PFSK-1 (cell line): Measurements from ENCODE around the gene PAM16.

ENCODE experiments used
- FOXP2 ChIP-seq: optimal IDR thresholded peaks from 2 replicates; pipeline ENCODE3; 2011; ENCODE audit warnings: borderline replicate concordance, control low read depth, inconsistent platforms; ENCODE audit not compliant: insufficient read depth; ENCODE audit errors: extremely low read length, extremely low read depth
- POLR2AphosphoS5 ChIP-seq: IDR thresholded peaks from 2 replicates; pipeline ENCODE4 v1.6.1; 2012; ENCODE audit warnings: low read depth, mild to moderate bottlenecking, control low read depth, low read length, moderate library complexity
- SIN3A ChIP-seq: IDR thresholded peaks from 2 replicates; pipeline ENCODE4 v1.6.1; 2012; ENCODE audit warnings: mild to moderate bottlenecking, low read length, moderate library complexity, borderline replicate concordance; ENCODE audit not compliant: insufficient read depth
- TAF1 ChIP-seq: IDR thresholded peaks from 2 replicates; pipeline ENCODE4 v1.6.1; 2012; ENCODE audit warnings: low read length, control low read depth, borderline replicate concordance; ENCODE audit not compliant: insufficient read depth
- TF ChIP-seq, protein P1 (sequence below), 2 experiments: IDR thresholded peaks; 2 replicates each; pipeline versions ENCODE4 v1.6.1 to v1.8.0; 2011 to 2012; ENCODE audit warnings: low read depth in 2 of 2, low read length in 2 of 2, control low read depth in 1 of 2, inconsistent platforms in 1 of 2, mild to moderate bottlenecking in 1 of 2, moderate library complexity in 1 of 2; ENCODE audit not compliant: insufficient read depth in 1 of 2

PAM16 gene

DNA sequence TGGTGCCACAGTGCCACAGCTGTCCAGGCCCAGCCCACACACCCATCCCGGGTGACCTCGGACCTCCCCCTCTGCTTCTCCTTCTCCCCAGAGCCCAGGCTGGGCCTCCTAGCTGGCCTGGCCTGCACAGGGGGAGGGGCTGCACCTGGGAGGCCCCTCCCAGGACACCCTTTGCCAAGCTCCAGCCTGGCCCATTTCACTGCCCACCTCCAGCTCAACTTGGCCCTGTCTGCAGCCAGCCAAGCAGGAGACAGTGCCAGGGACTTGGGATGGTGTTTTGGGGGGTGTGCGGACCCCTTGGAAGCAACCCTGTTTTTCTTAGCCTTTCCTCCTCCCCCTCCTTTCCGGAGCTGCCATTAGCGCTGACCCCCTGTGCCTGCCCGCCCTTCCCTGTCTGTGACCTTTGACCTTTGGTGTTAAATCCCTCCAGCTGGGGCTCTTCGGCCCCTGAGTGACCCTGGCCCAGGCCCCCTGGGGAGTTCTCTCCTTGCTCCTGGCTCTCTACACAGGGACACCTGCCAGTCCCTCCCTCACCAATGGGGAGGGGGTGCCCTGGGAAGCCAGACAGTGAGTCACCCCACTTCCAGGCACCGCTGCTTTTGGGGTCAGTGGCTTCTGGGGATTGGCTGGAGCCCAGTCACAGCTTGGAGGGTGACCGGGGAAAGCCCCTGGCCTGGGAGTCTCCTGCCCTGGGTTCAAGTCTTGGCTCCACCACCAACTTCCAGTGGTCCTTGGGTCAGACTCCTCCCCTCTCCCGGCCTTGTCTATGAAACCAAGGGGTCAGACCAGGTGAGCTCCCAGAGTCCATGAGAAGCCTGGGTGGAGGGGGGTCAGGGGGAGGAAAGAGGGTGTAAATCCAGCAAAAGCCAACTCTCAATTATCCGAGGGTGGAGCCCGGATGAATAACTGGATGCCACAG lies 33.3 kb downstream of the PAM16 start:
- TF ChIP-seq POLR2AphosphoS5 (no peak), TAF1 (no peak), SIN3A (no peak)

DNA sequence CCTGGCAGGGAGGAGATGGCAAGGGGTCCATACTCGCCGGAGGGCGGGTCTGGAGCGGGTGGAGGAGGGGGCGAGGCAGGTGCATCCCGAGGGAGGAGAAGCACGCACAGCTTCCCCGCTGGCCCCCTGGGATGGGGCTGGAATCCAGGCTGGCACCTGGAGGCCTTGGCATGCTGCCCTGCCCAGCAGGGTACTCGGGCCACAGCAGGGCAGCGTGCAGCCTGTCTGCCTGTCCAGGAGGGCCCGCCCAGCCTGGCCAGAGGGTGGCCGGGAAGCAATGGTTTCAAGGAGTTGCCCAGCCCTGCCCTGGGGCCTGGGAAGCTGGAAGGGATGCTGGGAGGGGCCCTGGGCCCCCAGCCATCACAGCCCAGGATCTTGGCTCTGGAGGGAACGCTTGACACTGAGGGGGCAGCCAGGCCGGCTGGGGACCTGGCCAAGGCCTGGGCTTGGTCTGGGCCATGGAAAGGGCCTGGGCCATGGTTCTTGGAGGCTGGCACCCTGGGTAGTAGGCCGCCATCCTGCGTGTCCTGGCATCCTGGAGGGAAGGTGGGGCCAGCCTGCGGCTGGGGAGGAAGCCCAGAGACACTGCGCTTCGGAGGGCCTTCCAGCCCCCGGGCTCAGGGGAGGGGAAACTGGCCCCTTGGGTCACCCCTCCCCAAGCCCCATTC lies 34.1 kb downstream of the PAM16 start:
- TF ChIP-seq, protein P1, sequence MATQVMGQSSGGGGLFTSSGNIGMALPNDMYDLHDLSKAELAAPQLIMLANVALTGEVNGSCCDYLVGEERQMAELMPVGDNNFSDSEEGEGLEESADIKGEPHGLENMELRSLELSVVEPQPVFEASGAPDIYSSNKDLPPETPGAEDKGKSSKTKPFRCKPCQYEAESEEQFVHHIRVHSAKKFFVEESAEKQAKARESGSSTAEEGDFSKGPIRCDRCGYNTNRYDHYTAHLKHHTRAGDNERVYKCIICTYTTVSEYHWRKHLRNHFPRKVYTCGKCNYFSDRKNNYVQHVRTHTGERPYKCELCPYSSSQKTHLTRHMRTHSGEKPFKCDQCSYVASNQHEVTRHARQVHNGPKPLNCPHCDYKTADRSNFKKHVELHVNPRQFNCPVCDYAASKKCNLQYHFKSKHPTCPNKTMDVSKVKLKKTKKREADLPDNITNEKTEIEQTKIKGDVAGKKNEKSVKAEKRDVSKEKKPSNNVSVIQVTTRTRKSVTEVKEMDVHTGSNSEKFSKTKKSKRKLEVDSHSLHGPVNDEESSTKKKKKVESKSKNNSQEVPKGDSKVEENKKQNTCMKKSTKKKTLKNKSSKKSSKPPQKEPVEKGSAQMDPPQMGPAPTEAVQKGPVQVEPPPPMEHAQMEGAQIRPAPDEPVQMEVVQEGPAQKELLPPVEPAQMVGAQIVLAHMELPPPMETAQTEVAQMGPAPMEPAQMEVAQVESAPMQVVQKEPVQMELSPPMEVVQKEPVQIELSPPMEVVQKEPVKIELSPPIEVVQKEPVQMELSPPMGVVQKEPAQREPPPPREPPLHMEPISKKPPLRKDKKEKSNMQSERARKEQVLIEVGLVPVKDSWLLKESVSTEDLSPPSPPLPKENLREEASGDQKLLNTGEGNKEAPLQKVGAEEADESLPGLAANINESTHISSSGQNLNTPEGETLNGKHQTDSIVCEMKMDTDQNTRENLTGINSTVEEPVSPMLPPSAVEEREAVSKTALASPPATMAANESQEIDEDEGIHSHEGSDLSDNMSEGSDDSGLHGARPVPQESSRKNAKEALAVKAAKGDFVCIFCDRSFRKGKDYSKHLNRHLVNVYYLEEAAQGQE (IDR thresholded peaks at IDR 0.05; ENCODE audit: insufficient read depth in 1 of 2, low read depth in 2 of 2, low read length in 2 of 2): no peak
- TF ChIP-seq TAF1 (no peak), SIN3A (no peak), POLR2AphosphoS5 (no peak), FOXP2 (no peak)

DNA sequence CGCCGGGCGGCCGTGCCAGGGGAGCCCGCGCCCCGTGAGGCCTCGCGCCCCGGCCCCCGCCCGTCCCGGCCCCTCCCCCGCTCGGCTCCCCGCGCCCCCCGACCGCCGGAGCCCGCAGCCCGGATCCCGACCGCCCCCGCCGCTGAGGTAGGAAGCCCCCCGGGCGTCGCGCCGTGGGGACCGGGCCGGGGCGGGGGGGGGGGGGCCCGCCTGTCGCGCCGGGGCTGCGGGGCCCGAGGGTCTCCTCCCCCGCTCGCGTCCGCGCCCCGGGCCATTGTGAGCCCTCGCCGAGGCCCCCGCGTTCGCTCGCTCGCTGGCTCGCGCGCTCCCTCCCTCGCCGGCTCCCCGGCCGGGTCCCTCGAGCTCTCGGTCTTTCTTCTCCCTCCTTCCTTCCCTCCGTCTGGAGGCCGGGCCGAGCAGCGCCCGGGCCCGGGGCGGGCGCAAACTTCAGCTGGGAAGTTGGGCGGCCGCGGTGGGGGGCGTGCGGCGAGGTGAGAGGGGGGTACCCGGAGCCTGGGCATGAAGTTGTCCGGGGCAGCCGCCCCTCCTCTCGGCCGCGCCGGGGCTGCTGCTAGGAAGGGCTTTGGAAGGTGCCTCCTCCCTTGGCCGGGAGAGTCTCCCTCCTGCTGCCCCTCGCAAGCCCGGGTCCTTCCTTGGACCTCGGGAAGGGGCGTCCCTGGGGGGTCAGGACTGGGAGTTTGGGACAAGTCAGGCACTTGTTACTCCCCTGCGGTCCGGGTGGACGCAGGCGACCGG lies 34.8 kb downstream of the PAM16 start:
- TF ChIP-seq, protein P1 (IDR thresholded peaks at IDR 0.05; ENCODE audit: insufficient read depth in 1 of 2, low read depth in 2 of 2, low read length in 2 of 2): no peak
- TF ChIP-seq FOXP2: no peak
- TF ChIP-seq POLR2AphosphoS5: no peak
- TF ChIP-seq SIN3A: no peak
- no peak for TF ChIP-seq TAF1

DNA sequence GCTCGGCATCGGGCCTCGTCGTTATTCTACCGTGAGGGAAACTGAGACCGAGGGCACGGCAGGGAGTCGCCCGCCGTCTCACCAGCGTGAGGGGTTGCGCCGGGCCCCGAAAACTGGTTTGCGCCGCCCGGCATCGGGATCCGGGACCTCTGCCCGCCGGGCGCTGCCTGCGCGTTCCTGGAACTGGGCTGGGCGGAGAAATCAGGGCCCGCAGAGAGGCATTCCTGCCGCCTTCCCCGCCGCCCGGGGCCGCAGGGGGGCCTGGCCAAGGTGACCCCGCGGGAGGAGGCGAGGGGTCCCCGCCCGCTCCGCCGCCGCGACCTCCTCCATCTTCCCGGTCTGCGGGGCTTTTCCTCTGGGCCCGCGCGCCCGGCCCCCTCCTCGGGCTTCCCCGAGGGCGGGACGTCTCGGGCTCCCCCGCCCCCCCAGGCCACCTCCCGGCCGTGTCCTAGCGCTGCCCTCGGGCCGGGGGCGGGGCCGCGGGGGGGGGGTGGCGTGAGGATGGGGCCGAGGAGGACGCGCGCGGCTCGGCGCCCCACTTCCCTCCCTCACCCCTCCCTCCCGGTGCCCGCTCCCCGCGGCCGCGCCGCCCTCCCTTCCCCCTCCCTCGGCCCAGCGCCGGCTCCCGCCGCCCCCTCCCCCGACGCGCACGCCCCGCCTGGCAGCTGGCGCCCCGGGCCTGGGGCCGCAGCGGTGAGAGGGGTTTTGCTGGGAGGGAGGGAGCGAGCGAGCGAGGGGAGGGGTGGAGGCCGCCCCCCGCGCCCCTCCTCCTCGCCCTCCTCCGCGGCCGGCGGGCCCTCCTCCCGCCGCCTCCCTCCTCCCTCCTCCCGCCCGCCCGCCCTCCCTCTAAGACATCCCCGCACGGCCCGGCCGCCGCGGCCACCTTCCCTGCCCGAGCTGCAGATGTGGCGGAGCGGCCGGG lies 35.7 kb downstream of the PAM16 start, which contains the start of gene GLIS2:
Gene GLIS2, plus strand, starts transcription at position 882 of the 922 bp plus-strand sequence. CDS start 16,214 bp downstream, outside the sequence.
- no peak for TF ChIP-seq POLR2AphosphoS5
- TF ChIP-seq, protein P1 (IDR thresholded peaks at IDR 0.05; ENCODE audit: insufficient read depth in 1 of 2, low read depth in 2 of 2, low read length in 2 of 2): no peak
- TF ChIP-seq FOXP2: no peak
- TF ChIP-seq TAF1: no peak
- TF ChIP-seq SIN3A: no peak
